ENCODE results near the gene PARP8.

DNA sequence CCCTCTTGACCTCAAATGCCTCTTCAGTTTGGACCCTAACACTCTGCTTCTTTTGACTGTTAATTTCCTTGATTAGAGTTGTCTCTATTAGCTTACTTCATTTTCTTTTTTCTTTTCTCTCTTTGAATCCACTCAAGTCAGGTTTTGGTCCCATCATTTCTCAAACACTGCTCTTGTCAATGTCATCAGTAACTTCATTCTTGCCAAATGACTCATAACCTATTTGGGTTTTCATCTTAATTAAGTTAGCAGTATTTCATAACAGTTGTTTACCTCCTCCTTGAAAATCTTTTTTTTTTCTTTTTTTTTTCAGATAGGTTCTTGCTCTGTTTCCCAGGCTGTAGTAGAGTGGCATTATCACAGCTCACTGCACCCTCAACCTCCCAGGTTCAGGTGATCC, 119.6 kb downstream of the PARP8 start:
- TF ChIP-seq, protein P1, sequence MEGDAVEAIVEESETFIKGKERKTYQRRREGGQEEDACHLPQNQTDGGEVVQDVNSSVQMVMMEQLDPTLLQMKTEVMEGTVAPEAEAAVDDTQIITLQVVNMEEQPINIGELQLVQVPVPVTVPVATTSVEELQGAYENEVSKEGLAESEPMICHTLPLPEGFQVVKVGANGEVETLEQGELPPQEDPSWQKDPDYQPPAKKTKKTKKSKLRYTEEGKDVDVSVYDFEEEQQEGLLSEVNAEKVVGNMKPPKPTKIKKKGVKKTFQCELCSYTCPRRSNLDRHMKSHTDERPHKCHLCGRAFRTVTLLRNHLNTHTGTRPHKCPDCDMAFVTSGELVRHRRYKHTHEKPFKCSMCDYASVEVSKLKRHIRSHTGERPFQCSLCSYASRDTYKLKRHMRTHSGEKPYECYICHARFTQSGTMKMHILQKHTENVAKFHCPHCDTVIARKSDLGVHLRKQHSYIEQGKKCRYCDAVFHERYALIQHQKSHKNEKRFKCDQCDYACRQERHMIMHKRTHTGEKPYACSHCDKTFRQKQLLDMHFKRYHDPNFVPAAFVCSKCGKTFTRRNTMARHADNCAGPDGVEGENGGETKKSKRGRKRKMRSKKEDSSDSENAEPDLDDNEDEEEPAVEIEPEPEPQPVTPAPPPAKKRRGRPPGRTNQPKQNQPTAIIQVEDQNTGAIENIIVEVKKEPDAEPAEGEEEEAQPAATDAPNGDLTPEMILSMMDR (IDR thresholded peaks at IDR 0.05; ENCODE audit: low read length), result no peak
- TF ChIP-seq EZH2 (IDR thresholded peaks at IDR 0.05; ENCODE audit: borderline replicate concordance, low read length), result no peak
